ENCODE measurements around the gene CSNK1G3.
"Not testable (repeated sequence)": the region's sequence is repeated elsewhere in the genome, so short reads cannot be mapped to it uniquely, and the experiment has no call there.

Gene CSNK1G3

DNA sequence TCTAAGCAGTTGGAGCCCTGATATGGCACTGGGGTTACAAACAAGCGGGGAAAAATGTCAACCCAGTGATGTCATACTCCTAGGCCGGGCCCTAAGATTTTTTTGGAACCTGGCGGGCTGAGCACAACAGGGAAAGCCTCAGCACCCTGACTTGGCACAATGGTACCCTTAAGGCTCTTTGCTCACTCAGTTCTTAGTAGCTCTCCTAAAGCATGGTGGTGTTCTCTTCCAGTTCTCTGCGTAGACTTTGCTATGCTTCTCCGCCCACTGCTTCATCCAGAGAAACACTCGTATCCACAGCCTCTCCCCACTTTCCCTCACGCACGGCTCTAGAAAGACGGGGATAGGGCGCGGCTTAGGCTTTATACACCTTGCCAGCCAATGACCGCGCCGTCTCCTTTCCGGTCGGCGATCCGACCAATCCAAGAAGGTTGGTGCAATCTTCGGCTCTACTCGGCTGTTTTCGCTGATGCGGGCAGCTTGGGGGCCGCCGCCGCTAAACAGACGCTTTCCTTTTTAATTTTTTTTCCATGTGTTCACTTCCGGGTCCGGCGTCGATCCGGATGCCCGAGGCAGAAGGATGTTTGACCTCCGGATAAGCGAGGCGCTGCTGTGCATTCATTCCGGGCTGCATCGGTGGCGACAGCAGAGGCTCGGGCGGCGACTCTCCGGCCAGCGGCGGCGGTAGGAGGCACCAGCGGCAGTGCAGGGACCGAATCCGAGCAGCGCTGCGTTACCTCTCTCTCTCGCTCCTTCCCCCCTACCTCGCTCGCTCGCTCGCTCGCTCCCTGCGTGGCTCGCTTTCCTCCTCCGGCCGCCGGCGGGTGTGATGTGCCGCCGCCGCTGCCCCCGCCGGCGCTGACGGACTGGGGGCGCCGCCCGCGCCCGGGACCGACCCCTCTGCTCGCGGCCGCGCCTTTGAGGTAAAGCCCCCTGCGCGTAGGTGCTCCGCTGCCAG is at the start of gene CSNK1G3:
Gene CSNK1G3 (plus strand): TSS at position 530 of the 958 bp plus-strand sequence. CDS start 33,487 bp downstream, outside the sequence.
- peak; percentile 90 to 91 for DNase-seq

DNA sequence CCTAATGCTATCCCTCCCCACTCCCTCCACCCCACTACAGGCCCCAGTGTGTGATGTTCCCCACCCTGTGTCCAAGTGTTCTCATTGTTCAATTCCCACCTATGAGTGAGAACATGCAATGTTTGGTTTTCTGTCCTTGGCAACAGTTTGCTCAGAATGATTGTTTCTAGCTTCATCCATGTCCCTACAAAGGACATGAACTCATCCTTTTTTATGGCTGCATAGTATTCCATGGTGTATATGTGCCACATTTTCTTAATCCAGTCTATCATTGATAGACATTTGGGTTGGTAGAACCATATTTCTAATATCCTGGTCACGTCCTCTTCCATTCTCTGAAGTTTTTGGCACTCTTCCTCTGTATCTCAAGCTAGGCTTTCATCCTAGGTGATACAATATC is 45.1 kb upstream of the CSNK1G3 start:
- DNase-seq = not testable (repeated sequence)

DNA sequence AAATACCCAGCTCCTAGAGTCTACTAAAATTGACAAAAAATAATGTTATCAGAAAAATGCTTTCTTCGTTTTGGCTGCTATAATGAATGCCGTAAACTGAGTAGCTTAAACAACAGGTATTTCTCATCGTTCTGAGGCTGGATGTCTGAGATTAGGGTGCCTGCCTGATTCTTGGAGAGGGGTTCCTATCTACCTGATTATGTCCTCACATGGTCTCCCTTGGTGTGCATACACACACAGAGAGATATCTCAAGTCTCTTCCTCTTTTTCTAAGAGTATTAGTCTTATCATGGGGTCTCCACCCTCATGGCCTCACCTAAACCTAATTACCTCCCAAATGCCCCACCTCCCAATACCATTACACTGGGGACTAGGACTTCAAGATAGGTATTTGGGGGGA is 40.6 kb upstream of the CSNK1G3 start:
- no peak for DNase-seq

DNA sequence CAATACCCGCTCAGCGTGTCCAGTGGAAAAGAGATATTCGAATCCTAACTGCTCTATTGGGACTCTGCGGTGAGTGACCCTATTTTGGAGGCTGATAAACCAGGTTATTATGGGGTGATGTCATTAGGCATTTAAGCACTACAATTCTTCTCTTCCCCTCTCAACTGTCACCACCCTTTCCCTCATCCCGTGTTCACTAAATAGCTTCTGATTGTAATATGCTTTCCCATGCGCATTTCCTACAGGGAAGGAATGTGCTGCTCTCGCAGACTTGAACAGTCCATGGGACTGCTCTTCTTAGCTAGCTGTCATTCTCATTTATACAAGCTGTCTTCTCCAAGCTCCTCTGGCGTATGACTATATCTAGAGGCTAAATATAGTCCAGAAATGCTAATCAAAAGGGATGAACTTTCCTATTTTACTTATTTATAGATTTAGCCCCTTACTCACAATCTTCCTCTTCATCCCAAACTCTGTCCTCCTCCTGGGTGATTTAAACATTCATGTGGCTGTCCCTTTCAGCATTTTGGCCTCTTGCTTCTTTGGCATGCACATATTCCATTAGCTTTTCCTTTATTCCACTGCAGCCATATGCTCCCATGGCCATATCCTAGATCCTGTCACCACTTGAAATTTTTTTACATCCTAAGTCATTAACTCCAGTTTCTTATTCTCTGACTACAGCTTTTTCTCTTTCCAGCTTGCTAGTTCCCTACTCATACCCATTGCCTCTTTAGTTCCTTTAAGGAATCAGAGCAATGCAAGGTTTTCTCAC is 39.6 kb upstream of the CSNK1G3 start:
- no peak for DNase-seq

DNA sequence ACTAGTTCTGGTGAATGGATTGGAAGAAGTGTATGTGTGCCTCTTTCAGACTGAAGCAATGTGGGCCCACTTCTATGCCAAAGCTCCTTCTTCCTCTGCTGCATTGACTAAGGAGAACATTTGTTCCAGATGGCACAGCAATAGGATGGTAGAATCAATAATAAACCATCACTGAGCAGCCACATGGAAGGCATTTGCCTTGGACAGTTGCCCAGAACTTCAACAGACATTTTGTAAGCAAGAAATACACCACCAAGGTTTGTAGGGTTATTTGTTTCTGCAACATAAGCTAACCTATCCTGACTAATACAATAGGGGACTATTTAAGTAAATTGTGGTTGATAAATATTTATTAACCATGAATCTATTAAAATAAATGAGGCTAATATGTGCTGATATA is 37.7 kb upstream of the CSNK1G3 start:
- DNase-seq = no peak

DNA sequence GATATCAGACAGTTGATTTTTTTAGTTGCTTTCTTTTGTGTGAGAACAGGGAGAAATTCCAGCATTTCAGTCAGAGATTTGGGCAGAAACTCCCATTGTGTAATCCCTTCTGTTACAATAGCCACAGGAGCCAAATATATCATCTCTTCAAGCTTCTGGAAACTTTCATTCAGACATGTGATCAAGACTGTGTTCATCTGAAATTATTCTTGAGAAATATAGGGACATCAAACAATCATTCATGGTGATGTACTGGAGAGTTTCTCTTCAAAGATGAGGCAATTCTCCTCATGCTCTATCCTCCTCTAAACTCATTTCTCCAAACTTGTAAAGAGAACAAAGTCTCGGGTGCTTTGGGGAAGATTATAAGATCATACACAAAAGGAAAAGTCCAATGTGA is 35.2 kb upstream of the CSNK1G3 start:
- DNase-seq = no peak

DNA sequence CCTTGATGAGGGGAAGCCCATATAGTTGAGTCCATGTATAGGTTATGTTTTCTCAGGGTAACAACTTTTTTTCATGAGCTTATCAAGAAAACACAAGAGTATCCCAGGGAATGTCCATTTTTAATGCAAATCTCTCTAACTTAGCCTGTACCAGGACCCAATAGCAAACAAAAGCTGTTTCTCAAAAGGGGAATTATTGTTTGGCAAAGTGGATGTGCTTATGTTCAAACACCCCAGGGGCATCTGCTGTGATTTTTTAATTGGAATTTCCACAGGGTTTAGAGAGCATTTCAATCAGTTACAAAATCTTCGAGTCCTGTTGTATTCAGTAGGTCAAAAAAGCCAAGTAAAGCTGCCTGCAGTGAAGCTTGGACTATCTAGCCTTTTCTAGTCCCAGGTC is 33.4 kb upstream of the CSNK1G3 start:
- DNase-seq = no peak

DNA sequence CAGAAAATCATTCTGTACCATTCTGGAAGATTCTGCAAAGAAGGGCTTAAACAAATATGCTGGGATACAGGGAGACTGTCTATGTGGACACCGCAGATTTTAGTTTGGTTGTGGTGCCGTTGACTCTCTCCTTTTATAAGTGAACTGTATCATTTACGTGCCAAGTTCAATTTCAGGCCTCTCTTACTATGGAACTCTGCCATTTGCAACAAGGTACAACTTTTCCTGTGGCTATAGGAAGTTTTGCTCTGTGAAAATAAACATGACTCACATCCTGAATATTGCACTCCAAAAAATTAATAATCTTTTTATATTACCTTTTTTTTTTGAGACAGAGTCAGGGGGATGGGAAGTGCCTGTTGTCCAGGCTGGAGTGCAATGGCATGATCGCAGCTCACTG is 29.7 kb upstream of the CSNK1G3 start:
- DNase-seq = no peak

DNA sequence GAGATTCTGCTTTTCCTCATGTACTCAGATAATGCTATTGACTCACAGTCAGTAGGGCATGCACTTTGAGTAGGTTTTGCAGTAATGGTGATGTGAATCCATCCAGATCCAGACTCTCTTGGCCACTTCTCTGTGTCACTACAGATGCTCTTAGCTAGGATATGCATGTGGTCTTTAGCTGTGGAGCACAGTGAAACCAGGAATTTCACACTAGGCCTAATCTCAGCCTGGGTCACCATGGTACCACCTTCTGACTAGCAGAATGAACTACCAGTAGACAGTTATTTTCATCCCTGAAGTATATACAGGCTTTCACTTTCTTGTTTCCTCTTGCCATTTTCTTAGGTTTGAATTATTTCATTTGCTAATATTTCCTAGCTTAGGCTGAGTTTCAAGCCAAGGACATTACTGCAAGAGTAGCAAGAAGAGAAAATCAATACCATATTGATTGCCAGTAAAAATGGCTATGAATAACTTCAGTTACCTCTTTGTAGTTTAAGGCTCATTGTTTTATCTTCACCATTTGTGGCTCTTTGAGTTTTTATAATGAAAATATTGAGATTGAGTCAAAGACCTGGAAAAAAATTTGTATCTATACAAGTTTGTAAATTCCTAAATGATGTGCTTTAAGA is 28.4 kb upstream of the CSNK1G3 start:
- no peak for DNase-seq

DNA sequence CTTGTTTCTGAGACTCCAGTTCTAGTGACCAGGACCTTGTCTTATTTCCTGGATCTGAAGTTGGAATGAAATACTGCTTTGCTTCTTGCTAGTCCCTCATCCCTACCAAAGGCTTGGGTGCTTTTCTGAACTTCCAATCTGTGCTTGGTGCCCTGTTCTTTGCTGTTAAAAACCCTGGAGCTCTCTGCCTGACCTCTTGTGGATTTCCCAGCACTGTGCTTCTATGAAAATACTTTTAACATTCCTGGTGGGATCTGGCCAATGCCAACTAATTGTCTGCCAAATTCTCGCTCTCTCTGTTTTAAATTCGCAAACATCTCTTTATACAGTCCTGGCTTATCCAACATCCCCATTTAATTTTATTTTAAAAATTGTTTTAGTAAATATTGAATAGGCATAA is 26.7 kb upstream of the CSNK1G3 start:
- DNase-seq = no peak

DNA sequence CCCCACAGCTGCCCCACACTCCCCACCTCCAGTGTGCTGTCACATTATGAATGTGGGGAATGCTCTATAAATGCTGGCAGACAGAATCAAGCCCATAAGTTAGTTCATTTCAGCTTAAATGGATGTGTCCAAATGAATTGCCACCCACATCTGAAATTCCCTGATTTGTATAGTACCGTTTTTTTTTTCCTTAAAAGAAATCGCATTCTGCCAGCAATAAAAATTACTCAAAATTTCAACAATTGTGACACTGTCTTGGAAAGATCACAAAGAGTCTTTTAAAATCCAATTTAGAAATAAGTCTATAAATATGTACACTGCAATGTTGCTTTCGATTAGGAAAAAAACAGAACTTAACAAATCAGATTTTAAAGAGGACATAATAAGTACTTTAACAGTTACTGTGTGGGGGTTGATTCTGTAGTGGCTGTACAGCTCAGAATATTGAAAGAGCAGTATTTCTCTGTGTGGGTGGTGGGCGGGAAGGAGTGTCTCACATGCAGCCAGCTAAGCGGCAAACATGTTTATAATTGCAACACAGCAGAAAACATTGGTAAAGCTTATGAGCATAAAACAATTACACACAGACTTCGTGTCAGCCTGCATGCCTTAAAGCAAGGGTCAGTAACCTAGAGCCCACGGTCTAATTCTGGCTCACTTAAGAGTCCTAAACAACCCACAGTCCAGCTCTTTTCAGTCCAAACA is 24.9 kb upstream of the CSNK1G3 start:
- DNase-seq = no peak

DNA sequence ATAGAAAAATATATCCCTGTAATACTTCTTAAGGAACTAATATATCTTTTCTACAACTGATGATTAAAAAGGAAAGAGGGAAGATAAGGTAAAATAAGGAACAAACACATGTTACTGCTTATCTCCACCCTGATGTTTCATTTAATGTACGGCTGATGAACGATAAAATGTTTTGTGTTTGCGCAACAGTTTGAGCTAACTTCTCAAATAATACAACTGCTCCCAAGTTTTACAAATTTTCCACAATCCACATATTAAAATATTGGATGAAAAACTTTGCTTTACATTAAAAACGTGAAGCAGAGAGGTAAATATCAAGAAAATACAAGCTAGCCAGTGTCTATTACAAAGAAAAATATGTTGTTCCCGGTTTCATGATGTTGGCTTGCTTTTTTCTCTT is 21.0 kb upstream of the CSNK1G3 start:
- DNase-seq = no peak

DNA sequence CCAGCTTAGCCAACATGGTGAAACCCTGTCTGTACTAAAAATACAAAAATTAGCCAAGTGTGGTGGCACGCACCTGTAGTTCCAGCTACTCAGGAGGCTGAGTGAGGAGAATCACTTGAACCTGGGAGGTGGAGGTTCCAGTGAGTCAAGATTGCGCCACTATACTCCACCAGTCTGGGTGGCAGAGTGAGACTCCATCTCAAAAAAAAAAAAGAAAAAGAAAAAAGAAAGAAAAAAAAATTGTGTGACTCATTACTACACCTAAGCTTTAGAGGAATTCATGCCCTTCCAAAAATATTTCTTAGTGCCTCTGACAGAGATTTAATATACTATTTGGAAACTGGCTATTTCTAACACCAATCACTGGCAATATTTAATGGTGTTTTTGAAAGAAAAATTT is 16.8 kb upstream of the CSNK1G3 start:
- DNase-seq = not testable (repeated sequence)

DNA sequence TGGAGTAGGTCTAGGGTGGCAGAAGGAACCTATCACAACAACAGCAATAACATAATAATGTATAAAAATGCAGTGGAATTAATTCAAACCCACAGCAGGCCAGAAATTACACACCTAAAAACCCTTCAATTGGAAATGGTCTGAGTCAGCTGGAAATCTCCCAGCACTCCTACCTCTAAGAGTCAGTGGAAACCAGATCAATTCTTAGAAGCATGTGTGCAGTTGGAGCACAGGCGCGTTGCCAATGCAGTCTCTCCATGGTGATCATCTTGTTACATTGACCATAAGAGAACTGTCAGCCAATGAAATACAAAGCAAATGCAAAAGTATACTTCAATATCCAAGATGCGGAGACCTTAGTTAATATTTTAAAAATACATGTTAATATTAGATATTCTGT is 15.1 kb upstream of the CSNK1G3 start:
- DNase-seq = peak in 1 of 2 donors; percentile 6

DNA sequence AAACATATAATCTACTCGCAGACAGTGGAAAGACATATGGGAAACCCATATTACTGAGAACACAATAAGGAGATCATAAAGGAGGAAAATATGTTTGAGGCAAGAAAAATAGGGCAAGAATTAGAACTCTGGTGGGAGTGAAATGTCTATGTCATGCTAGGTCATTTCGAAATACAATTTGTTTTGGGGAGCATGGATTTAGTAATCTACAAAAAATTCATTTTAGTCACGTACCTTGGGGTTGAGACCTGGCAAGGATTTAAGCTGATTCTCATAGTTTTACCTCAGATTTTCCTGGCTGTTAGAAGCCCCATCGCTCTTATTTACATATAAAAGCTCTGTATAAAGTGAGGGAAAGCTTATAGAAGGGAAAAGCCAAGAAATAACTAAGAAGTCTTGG is 11.5 kb upstream of the CSNK1G3 start:
- no peak for DNase-seq

DNA sequence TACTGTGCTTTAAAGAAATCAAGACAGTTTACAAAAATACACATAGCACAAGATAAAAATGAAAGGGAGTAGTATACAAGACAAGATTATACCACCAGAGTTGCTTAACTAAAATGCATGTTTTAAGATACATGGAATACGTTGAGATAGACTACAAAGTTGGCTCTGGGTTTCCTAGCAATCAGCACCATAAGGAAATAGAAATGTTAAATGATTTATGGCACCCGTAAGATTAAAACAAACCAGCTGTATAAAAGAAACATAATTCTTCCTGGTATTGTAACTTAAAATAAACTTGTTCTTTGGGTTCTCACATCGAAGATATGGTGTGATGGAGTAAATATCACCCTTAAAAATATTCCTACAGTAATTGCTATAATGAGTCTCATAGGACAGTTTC is 9.9 kb upstream of the CSNK1G3 start:
- no peak for DNase-seq

DNA sequence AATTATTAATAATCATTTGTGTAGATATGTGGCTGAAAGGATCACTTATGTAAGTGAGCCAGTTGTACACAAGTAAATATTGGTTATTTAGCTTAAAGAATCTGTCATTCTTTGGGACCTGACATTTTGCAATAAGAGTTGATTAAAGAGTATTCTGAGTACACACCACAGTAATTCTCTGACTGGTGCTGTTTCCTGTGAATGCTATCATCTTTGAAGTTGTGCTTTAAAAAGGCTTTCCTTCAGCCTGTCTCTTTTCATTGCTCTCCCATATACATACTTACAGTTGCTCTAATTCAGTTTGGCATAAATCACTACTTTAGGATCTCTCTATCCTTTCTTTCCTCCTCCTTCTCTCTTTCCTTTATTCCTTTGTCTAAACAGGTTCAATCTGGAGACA is 8.7 kb upstream of the CSNK1G3 start:
- no peak for DNase-seq

DNA sequence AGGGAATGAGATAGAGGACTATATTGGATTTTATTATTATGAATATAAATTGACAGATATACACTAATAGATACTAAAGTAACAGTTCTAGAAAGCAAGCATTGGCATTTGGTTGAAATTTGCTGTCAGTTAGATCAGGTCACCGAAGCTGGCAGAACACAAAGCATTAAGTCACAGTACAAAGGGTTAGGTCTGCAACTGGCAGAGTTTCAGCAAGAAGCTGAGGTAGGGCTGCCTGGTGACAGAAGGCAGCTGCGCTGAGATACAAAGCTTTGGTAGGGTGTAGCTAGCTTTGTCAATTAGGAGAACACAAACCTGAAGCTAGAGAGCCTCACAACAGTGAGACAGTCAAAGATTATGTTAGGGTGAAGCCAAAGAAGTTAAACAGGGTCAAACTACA is 6.3 kb upstream of the CSNK1G3 start:
- no peak for DNase-seq

DNA sequence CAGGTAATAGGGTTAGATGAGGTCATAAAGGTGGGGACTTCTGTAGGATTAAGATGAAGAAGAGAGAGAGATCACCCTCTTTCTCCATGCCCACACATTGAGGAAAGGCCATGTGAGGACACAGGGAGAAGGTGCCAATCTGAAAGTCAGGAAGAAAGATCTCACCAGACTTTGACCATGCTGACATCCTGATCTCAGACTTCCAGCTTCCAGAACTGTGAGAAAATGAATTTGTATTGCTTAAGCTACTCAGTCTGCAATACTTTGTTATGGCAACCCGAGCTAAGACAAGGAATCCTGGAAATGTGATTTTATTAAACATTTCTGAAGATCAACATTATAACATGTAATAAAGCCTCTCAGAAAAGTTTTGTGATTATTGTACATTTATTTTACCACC is 3.5 kb upstream of the CSNK1G3 start:
- DNase-seq = no peak

DNA sequence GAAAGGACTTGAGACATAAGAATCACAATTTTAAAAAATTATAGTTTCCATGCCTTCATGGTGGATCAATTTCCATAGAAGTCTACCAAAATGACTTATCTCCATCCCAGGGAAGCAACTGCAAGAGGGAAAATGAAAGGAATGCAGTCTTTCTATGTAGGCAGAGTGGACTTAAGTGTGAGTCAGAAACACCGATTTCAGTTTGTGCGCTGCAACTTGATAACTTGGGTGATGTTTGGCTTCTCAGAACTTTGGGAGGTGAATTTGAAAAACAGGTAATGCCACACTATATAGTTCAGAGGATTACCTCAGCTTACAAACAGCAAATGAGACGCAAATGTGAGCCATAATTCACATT is 708 bp upstream of the CSNK1G3 start:
- no peak for DNase-seq

DNA sequence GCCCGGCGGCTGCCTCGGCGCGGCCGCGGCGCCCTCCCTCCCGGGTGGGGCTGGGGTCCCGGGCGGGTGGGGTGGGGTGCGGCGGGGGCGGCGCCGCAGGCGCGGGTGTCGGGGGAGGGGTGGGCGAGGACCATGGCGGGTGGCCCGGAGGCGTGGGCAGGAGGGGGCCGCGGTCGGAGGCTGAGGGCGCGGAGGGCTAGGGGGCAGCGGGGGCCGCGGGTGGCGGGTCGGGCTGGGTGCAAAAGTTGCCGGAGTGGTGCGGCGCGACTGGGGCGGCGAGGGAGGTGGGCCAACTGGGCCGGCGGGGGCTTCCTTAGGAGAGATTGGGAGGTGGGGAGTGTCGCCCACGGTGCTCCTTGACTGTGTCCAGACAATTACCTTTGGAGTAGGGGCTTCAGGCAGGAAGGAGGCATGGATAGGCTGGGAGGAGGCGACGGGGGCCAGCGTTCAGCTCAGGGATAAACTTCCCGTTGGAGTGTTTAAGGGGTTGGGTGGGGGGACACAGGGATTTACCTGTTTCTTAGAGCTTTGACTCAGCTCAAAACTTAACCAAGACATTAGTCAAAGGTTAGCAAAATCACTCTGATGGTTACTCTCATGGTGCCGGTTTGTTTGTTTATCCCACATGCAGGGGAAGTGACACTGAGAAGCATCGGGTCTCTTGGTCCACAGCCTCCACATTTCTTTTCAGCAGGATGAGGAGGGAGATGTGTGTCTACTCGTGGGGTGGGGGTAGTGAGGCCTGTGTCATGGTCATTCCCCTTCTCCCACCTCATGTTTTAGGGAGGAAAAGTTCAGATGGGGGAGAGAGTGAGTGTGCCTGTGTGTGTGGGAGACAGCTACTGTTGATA is 859 bp downstream of the CSNK1G3 start:
- DNase-seq = peak; percentile 38 to 40

Measured in stimulated activated CD4-positive, alpha-beta T cell treated with anti-CD3 and anti-CD28 coated beads, Interleukin-2, amount 100 ng/mL, for 24 hours (primary cell).